Endothelial cell of umbilical vein (primary cell): Measurements from ENCODE around the gene DPYSL4.

Source experiments
- POLR2A ChIP-seq: IDR thresholded peaks from 2 replicates; pipeline ENCODE4 v1.6.1; 2012; ENCODE audit warnings: low read depth, mild to moderate bottlenecking, control low read depth, low read length
- POLR2AphosphoS5 ChIP-seq: IDR thresholded peaks from 2 replicates; pipeline ENCODE4 v1.6.1; 2012; ENCODE audit warnings: low read depth, mild to moderate bottlenecking, control low read depth, low read length, moderate library complexity; ENCODE audit not compliant: insufficient read depth
- TF ChIP-seq, protein P1 (sequence below), 2 donors: IDR thresholded peaks; 1 replicate in 1 of 2; 2 replicates in 1 of 2; pipeline ENCODE4 v1.5.1; 2011; ENCODE audit warnings: low read length in 2 of 2, mild to moderate bottlenecking in 2 of 2, moderate library complexity in 2 of 2, control low read depth in 1 of 2, inconsistent platforms in 1 of 2, low read depth in 1 of 2; ENCODE audit not compliant: insufficient read depth in 1 of 2; ENCODE audit errors: extremely low read depth in 1 of 2
- TF ChIP-seq, protein P2 (sequence below): IDR thresholded peaks from 2 replicates; pipeline ENCODE4 v1.6.1; 2011; ENCODE audit not compliant: insufficient read depth, insufficient read length

DNA sequence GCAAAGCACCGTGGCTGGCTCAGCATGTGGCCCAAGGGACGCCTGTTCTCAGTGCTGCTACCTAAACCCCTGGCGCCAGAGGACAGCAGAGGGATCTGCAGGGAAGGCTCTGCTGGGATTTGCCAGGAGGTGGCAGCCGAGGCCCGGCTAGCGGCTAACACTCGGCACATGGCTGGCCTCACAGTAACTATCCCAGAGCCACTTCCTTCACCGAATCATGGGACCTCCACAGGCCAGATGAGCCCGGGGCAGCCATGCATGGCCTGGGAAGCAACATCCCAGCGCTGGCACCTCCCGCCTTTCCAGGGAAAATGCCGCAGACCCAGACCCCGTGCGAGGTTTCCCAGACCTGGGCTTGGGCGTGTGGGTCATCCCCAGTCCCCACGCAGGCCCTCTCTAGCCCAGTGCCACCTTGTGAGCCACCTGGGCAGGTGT, 36.4 kb downstream of the DPYSL4 start:
- TF ChIP-seq, protein P1, sequence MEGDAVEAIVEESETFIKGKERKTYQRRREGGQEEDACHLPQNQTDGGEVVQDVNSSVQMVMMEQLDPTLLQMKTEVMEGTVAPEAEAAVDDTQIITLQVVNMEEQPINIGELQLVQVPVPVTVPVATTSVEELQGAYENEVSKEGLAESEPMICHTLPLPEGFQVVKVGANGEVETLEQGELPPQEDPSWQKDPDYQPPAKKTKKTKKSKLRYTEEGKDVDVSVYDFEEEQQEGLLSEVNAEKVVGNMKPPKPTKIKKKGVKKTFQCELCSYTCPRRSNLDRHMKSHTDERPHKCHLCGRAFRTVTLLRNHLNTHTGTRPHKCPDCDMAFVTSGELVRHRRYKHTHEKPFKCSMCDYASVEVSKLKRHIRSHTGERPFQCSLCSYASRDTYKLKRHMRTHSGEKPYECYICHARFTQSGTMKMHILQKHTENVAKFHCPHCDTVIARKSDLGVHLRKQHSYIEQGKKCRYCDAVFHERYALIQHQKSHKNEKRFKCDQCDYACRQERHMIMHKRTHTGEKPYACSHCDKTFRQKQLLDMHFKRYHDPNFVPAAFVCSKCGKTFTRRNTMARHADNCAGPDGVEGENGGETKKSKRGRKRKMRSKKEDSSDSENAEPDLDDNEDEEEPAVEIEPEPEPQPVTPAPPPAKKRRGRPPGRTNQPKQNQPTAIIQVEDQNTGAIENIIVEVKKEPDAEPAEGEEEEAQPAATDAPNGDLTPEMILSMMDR (IDR thresholded peaks at IDR 0.05; ENCODE audit: extremely low read depth in 1 of 2, insufficient read depth in 1 of 2, low read depth in 1 of 2, low read length in 2 of 2) = peak; percentile 87 to 98
- TF ChIP-seq POLR2AphosphoS5 = no peak
- TF ChIP-seq, protein P2, sequence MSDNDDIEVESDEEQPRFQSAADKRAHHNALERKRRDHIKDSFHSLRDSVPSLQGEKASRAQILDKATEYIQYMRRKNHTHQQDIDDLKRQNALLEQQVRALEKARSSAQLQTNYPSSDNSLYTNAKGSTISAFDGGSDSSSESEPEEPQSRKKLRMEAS = peak; percentile 50
- TF ChIP-seq POLR2A = no peak
